T-helper 2 cell treated with Interferon-gamma antibody and Interleukin-4, amounts not matched to agents 5 μg/mL and 100 μg/mL, for 36 hours (primary cell): Measurements from ENCODE around the gene CNTN1.
"Not testable (repeated sequence)": the region's sequence is repeated elsewhere in the genome, so short reads cannot be mapped to it uniquely, and the experiment has no call there.

ENCODE experiments used
- DNase-seq: peaks from one replicate; pipeline ENCODE4 v3.0.0; 2021; ENCODE audit warnings: low spot score
- H3K27ac Mint-ChIP-seq: one replicate; pipeline ENCODE4 v1.8.0; 2021; ENCODE audit warnings: mild to moderate bottlenecking, mixed read lengths
- H3K27me3 Mint-ChIP-seq: one replicate; pipeline ENCODE4 v1.8.0; 2021; ENCODE audit warnings: low read depth, mixed read lengths
- H3K36me3 Mint-ChIP-seq: one replicate; pipeline ENCODE4 v1.8.0; 2021; ENCODE audit warnings: low read depth, mixed read lengths
- H3K4me1 Mint-ChIP-seq: one replicate; pipeline ENCODE4 v1.8.0; 2021; ENCODE audit warnings: low read depth, mixed read lengths
- H3K4me3 Mint-ChIP-seq: one replicate; pipeline ENCODE4 v1.8.0; 2022; ENCODE audit warnings: mild to moderate bottlenecking, moderate library complexity, mixed read lengths
- H3K9me3 Mint-ChIP-seq: one replicate; pipeline ENCODE4 v1.8.0; 2021; ENCODE audit warnings: mixed read lengths

CNTN1 gene

GRCh38 chr12:41051954-41052353 is 359.7 kb downstream of the CNTN1 start:
- no peaks in the 10 kb centered on the region for H3K4me1 Mint-ChIP-seq
- H3K9me3 Mint-ChIP-seq, result no peaks in the 10 kb centered on the region
- no peaks in the 10 kb centered on the region for H3K36me3 Mint-ChIP-seq
- no peak overlapping the region for H3K4me3 Mint-ChIP-seq
- DNase-seq, result no peak
- H3K27me3 Mint-ChIP-seq, result no peaks in the 10 kb centered on the region
- no peak overlapping the region for H3K27ac Mint-ChIP-seq

DNA sequence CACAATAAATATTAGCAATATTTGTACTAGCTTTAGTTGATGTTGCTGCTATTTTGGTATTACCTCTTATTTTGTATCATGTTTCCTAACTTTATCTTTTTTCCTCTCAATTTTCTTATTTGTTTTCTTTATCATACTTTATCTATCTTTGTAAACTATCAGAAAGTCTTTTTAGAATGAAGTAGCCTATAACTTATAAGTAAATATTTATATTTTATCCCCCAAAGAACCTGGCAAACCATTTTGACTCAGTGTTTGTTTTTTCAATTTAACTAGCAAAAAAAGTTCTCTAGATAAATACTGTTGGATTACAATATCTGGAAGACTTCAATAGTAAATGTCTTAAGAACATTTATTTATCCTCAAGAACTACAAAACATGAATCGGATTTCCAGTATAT is 360.2 kb downstream of the CNTN1 start:
- H3K27me3 Mint-ChIP-seq, result no peaks in the 10 kb centered on the region
- no peak for DNase-seq

DNA sequence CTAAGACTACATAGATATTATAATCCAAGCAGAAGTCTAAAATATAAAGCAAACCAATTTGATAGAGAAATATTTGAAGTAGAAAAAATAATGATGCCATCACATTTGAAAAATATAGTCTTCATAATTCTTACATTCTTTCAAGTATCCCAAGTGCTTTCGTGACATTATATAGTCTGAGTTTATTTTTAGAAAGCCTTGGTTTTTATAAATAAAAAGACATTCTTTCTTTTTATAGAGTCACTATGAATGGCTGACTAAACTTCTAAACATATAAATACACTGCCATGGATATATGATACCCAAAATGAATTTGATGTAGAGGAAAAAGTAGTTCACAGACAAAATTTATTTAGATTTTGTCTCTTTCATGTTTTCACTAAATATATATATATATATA is 360.8 kb downstream of the CNTN1 start:
- H3K27me3 Mint-ChIP-seq, result no peaks in the 10 kb centered on the region
- H3K4me3 Mint-ChIP-seq, result no peak overlapping the region
- no peaks in the 10 kb centered on the region for H3K4me1 Mint-ChIP-seq
- H3K36me3 Mint-ChIP-seq, result no peaks in the 10 kb centered on the region
- DNase-seq, result no peak
- no peaks in the 10 kb centered on the region for H3K9me3 Mint-ChIP-seq
- no peak overlapping the region for H3K27ac Mint-ChIP-seq

More for the DNA sequence above, 360.2 kb downstream of the CNTN1 start:
- H3K27ac Mint-ChIP-seq, result no peak overlapping the region
- H3K4me3 Mint-ChIP-seq, result no peak overlapping the region
- H3K36me3 Mint-ChIP-seq, result no peaks in the 10 kb centered on the region
- H3K4me1 Mint-ChIP-seq, result no peaks in the 10 kb centered on the region
- no peaks in the 10 kb centered on the region for H3K9me3 Mint-ChIP-seq

DNA sequence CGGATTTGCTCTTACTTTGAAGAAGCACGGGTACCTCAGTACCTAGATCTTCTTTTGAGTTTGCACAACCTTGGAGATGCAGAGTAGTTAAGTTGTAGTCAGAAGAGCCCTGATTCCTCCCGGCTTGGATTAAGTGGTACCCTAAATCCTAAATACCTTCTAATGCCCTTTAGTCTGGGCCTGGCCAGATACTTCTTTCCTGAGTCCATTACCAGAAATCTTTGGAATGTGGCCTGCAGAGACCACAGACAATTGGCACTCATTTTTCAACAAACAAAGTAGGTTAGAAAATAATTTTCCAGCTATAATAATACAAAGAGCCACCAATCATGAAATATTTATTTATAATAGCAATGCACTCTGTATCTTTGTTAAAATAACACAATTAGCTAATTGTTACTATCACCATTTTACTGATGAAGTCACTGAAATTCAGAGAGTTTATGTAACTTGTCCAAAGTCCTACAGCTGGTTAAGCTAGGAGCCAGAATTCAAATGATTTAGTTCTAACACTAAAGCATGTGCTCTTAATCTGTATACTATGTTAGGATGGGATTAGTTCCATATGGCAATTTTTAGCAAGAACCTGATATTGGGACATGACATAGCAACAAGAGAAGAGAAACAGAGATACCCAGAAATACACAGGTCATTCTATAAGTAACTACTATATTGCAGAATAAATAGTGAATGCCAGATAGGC is 363.8 kb downstream of the CNTN1 start:
- H3K27me3 Mint-ChIP-seq, result no peaks in the 10 kb centered on the region
- no peaks in the 10 kb centered on the region for H3K9me3 Mint-ChIP-seq
- no peak overlapping the region for H3K27ac Mint-ChIP-seq
- H3K36me3 Mint-ChIP-seq, result no peaks in the 10 kb centered on the region
- DNase-seq, result no peak
- H3K4me3 Mint-ChIP-seq, result no peak overlapping the region
- no peaks in the 10 kb centered on the region for H3K4me1 Mint-ChIP-seq

DNA sequence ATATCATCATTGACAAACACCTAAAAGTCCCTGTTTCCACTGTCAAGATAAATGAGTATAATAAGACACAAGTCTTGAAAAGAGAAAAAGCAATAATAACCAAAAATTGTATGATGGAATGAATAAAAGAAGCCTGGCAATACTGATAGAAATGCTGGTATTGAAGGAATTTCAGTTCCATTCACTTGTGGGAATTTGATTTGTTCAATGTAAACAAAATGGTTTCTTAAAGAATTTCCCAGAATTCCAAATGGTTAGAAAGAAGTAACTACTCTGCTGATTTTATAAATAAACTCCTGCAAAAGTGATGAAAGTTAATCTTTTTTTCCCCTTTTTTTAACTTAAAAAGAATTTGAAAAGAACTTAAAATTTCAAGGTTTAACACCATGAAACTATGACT is 366.0 kb downstream of the CNTN1 start:
- Mint-ChIP-seq H3K4me1 (no peaks in the 10 kb centered on the region), H3K4me3 (no peak overlapping the region)
- DNase-seq, result no peak

GRCh38 chr12:41061192-41061591 is 369.0 kb downstream of the CNTN1 start:
- Mint-ChIP-seq H3K36me3 (no peaks in the 10 kb centered on the region), H3K4me1 (no peaks in the 10 kb centered on the region), H3K27ac (no peak overlapping the region), H3K9me3 (no peaks in the 10 kb centered on the region), H3K27me3 (no peaks in the 10 kb centered on the region), H3K4me3 (no peak overlapping the region)
- no peak for DNase-seq

More for the DNA sequence above, 366.0 kb downstream of the CNTN1 start:
- no peak overlapping the region for H3K27ac Mint-ChIP-seq
- no peaks in the 10 kb centered on the region for H3K36me3 Mint-ChIP-seq
- H3K27me3 Mint-ChIP-seq, result no peaks in the 10 kb centered on the region
- no peaks in the 10 kb centered on the region for H3K9me3 Mint-ChIP-seq

GRCh38 chr12:41064411-41064810 is 372.2 kb downstream of the CNTN1 start:
- no peak for DNase-seq
- Mint-ChIP-seq H3K4me3 (no peak overlapping the region), H3K36me3 (no peaks in the 10 kb centered on the region), H3K27ac (no peak overlapping the region), H3K4me1 (no peaks in the 10 kb centered on the region), H3K9me3 (no peaks in the 10 kb centered on the region), H3K27me3 (no peaks in the 10 kb centered on the region)

- Mint-ChIP-seq H3K9me3 (no peaks in the 10 kb centered on the region), H3K4me1 (no peaks in the 10 kb centered on the region), H3K27me3 (no peaks in the 10 kb centered on the region), H3K4me3 (no peak overlapping the region), H3K36me3 (no peaks in the 10 kb centered on the region), H3K27ac (no peak overlapping the region)
- no peak for DNase-seq
Observed at GRCh38 chr12:41067941-41068645, 375.9 kb downstream of the CNTN1 start.

GRCh38 chr12:41073633-41074472 is 381.6 kb downstream of the CNTN1 start:
- Mint-ChIP-seq H3K27me3 (no peaks in the 10 kb centered on the region), H3K9me3 (no peaks in the 10 kb centered on the region), H3K4me3 (no peak overlapping the region), H3K27ac (no peak overlapping the region), H3K36me3 (no peaks in the 10 kb centered on the region), H3K4me1 (no peaks in the 10 kb centered on the region)
- DNase-seq, result no peak

GRCh38 chr12:41074473-41074769 is 382.2 kb downstream of the CNTN1 start:
- Mint-ChIP-seq H3K4me3 (no peak overlapping the region), H3K9me3 (peaks cover under 1% of the 10 kb centered on the region), H3K27ac (no peak overlapping the region), H3K36me3 (no peaks in the 10 kb centered on the region), H3K4me1 (no peaks in the 10 kb centered on the region), H3K27me3 (no peaks in the 10 kb centered on the region)
- no peak for DNase-seq

DNA sequence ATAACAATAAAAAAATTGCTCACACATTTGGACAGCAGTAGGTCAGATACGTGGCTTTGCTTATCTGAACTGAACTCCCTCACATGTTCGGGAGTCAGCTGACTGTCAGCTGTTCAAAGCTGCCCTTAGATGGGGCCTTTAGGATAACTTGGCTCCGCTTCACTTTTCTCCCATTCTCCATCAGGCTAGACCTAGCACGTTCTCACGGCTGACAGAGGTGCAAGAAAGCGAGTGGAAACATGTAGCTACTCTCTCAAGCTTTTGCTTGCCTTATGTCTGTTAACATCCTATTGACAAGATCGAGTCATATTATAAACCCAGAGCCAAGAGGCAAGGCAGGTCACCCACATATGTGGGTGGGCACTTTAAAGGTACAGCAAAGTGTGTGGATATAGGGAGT is 383.9 kb downstream of the CNTN1 start:
- no peaks in the 10 kb centered on the region for H3K27me3 Mint-ChIP-seq
- H3K9me3 Mint-ChIP-seq, result peaks cover 9% of the 10 kb centered on the region
- H3K27ac Mint-ChIP-seq, result no peak overlapping the region
- no peaks in the 10 kb centered on the region for H3K36me3 Mint-ChIP-seq
- no peak overlapping the region for H3K4me3 Mint-ChIP-seq
- H3K4me1 Mint-ChIP-seq, result no peaks in the 10 kb centered on the region
- no peak for DNase-seq

- H3K27ac Mint-ChIP-seq, H3K36me3 Mint-ChIP-seq, H3K4me1 Mint-ChIP-seq, H3K4me3 Mint-ChIP-seq, DNase-seq, H3K27me3 Mint-ChIP-seq: not testable (repeated sequence)
- H3K9me3 Mint-ChIP-seq, result peaks cover 15% of the 10 kb centered on the region
Observed at GRCh38 chr12:41081241-41081640, 389.0 kb downstream of the CNTN1 start.

DNA sequence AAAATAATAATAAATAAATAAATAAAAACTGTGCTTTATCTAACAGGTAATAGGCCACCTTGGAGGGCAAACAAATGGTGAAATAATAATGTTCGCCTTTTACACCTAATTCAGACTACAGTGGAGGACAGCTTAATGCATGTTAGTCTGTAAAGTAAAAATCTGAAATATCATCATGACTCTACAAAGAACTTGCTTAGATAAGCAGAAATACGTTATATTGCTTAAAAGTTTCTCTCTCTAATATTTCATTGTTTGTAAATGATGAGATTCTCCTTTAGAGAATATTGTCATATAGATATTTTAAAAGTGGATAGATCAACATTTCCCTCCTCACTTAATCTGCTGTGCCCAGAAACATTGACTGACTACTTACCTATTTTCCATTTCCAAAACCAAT is 397.2 kb downstream of the CNTN1 start:
- Mint-ChIP-seq H3K27me3 (no peaks in the 10 kb centered on the region), H3K4me3 (no peak overlapping the region), H3K36me3 (no peaks in the 10 kb centered on the region)

GRCh38 chr12:41092115-41092514 is 399.9 kb downstream of the CNTN1 start:
- H3K36me3 Mint-ChIP-seq, result no peaks in the 10 kb centered on the region
- DNase-seq, result no peak
- peaks cover 7% of the 10 kb centered on the region for H3K9me3 Mint-ChIP-seq
- no peak overlapping the region for H3K4me3 Mint-ChIP-seq
- H3K4me1 Mint-ChIP-seq, result no peaks in the 10 kb centered on the region
- no peak overlapping the region for H3K27ac Mint-ChIP-seq
- no peaks in the 10 kb centered on the region for H3K27me3 Mint-ChIP-seq

More for the DNA sequence above, 397.2 kb downstream of the CNTN1 start:
- Mint-ChIP-seq H3K4me1 (no peaks in the 10 kb centered on the region), H3K27ac (no peak overlapping the region), H3K9me3 (peaks cover 13% of the 10 kb centered on the region)
- no peak for DNase-seq
